SK-N-MC (cell line): ENCODE results near the gene OR52D1.

ENCODE experiments used
- EZH2 ChIP-seq: fragments of 200-600 bp; sonication (generic); IDR thresholded peaks from one replicate; pipeline ENCODE4 v1.6.1; 2017; ENCODE audit warnings: antibody characterized with exemption
- POLR2AphosphoS5 ChIP-seq: IDR thresholded peaks from 2 replicates; pipeline ENCODE4 v1.6.1; 2012; ENCODE audit warnings: mild to moderate bottlenecking, low read depth, low read length, borderline replicate concordance

DNA sequence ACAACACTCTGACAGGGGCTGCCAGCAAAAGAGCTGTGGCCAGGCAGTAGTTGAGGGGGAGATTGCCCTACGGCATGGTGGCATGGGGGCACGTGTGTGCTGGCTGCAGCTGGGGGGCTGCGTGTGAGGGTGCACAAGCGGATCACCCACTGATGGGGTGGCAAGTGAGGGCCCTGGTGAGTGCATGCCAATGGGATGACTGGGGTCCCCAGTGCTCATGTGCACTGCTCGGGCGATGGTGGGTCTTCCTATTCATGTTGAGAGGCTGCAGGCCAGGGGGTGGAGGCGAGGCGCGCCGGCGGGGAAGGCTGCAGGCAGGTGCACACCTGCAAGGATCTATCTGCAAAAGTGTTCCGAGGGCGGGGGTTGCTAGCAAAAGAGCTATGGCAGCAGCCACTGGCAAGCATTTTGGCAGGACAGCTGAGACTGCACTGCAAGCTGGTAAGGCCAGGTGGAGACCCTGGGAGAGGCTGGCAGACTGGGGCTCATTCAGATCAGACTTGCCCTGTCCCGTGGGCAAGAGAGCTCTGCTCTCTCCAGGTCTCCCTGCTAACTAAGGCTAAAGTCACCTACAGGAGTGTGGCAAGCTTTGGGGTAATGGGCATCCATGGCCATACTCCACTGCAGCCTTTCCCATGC, 27.4 kb upstream of the OR52D1 start:
- TF ChIP-seq EZH2 (no peak), POLR2AphosphoS5 (no peak)
